DMS79 treated with DMSO at 0.1 percent for 48 hours (cell line): Measurements from ENCODE around the gene DYNC1LI2.
A peak's percentile ranks its signal among the peaks of the same experiment; 100 is the strongest.
"Not testable (repeated sequence)": the region's sequence is repeated elsewhere in the genome, so short reads cannot be mapped to it uniquely, and the experiment has no call there.

Experiments used
- DNase-seq: peaks from one replicate; lab custom pipeline; 2025; lab: John Stamatoyannopoulos, UW

Gene DYNC1LI2

DNA sequence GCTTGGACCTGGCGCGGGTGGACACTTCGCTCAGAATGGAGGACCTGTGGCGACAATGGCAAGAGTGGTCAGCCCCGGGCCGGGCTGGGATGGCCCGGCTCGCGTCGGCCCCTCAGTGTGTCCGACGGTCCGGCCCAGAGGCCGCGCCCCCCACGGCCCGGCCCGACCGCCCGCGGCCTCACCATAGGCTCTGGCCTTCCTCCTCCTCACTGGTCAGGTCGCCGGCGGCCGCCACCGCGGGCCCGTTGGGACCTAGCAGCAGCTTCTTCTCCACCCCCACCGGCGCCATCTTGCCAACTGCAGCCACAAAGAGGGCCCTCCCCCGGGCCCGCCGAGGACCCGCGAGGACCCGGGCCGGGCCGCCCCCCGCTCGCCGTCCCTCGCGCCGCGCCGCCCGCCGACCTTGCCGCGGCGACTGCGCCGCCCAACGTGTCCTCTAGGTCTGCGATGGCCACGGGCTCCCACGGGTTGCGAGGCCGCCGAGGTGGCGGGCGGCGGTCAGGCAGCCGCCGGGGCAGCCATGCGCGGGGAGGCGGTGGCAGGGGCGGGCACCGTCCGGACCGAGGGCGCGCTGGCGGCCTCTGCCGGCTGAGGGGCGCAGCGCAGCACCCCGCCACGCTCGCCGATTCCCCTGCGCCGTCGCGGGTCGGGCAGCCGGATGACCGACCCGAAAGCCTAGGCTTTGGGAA, at the start of gene DYNC1LI2:
DYNC1LI2 (minus strand) TSS at position 307 of the 689 bp plus-strand sequence; CDS start at position 289, 18 bp downstream.
- peak; percentile 44 for DNase-seq

DNA sequence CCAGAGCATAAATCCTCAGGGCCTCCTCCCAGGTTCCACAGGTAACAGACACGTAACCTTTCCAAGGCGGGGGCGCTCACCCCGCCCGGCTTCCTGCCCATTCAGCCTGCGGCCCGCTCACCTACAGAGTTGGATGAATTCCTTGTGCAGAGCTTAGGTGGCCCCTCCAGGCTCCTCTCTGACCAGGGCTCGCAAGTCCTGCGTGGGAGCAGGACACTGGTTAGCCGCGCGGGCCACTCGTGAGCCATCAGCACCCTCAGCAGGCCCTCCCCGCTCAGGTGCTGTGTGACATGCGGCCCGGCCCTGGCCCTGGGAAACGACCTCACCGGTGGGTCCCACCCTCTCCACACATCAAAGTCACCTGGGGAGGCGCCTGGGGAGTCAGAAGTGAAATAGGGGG, 49.4 kb upstream of the DYNC1LI2 start:
- DNase-seq: no peak

DNA sequence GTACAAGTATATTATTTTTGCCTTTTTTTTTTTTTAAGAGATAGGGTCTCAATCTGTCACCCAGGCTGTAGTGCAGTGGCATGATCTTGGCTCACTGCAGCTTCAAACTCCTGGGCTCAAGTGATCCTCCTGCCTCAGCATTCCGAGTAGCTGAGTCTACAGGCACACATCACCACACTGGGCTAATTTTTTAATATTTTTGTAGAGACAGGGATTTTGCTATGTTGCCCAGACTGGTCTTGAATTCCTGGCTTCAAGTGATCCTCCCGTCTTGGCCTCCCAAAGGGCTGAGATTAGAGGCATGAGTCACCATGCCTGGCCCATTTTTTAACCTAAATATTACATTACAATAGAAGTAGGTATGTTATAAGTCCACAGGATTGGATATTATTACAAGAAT, 46.8 kb upstream of the DYNC1LI2 start:
- no peak for DNase-seq

DNA sequence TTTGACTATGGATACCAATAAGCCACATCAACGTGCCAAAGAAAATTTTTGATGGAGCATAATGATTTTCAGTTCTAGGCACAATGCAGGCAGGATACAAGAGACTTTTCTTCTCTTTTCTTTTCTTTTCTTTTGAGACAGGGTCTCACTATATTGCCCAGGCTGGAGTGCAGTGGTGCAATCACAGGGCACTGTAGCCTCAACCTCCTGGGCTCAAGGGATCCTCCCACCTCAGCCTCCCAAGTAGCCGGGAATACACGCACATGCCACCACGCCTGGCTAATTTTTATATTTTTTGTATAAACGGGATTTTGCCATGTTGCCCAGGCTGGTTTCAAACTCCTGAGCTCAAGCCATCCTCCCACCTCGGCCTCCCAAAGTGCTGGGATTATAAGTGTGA, 42.6 kb upstream of the DYNC1LI2 start:
- not testable (repeated sequence) for DNase-seq

DNA sequence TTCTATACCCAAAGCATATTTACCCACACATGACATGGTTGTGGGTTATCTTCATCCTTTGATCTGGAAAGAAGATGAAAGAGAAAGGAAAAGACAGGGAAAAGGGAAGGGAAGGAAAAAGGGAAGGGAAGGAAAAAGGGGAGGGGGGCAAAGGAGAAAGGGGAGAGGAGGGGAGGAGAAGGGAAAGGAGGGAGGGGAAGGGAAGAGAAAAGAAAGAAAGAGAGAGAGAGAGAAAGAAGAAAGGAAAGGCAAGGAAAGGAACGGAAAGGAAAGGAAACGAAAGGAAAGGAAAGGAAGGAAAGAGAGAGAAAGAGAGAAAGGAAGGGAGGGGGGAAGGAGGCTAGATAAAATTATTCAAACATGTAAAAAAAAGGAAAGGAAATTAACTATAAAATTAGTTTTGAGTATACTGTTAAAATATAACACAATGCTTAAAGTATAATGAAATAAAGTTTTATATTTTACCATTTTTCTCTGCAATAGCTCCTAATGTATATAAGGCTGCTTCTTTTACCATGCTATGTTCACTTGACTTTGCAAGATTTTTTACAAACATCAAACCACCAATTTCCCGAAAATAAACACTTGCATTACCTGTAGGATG, 38.8 kb upstream of the DYNC1LI2 start:
- no peak for DNase-seq

DNA sequence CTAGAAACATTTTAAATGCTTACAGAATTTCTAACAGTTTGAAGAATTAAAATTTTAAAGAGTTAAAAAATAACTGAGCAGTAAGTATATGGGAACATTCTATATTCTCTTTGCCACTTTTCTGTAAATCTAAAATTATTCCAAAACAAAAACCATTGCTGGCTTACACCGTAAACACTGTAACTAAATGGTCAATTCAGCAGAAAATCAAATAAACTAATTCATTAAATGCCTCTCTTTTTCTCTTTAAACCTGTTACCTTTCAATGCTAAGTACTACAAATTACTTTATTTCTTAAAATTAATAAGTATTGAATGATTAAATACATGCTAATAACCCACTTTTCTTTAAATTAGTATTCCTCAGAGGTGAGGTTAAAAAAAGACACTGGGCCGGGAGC, 36.0 kb upstream of the DYNC1LI2 start:
- no peak for DNase-seq

DNA sequence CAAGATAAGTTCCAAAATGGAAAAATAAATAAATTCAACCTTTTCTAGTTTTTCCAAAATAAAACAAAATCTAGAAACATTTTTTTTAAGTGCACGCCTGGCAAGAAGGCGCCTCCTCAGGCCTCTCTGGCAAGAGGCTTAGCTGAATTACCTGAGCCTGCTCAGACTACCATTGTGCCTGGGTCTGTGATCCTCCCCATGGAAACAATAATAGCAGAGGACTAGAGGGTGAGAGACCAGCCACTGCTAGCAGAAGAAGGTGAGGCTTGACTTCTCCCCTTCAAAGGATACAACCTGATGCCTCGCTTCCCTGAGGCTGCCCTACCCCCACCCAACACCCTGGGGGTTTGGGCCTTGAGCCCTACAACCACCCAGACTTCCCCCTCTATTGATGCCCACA, 35.1 kb upstream of the DYNC1LI2 start:
- DNase-seq: no peak

DNA sequence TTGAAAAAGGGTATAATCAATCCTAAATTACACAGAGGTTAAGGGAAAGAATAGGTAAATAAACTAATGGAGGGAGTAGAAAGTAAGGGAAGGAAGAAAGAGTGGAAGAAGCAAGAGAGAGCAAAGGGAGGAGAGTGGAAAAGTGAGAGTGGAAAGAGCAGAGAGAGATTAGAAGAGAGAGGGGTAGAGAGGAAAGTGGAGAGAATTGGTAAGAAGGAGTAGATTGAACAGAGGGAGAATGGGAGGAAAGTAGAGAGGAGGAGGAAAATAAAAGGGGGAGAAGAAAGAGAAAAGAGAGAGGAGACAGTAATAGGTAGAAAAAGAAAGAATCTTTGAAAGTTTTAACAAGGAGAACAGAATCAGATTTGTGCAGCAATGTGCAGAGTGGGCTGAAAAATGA, 25.0 kb upstream of the DYNC1LI2 start:
- DNase-seq: no peak

DNA sequence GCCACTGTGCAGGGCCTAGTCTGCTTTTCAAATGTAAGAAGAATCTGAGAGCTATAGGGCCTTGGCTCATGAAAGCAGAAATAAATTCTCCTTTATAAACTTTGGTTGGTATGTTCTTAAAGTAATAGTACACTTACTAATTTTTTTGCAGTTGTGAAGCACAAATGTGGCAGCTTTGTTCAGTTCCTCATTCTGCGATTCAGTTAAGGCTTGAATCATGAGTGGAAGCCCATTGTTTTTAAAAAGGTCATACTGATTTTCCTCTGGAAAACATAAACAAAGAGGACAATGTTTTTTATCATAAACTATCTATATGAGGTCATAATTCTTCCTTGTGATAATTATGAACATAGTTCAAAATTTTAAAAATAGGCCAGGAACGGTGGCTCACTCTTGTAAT, 23.6 kb upstream of the DYNC1LI2 start:
- DNase-seq: no peak

DNA sequence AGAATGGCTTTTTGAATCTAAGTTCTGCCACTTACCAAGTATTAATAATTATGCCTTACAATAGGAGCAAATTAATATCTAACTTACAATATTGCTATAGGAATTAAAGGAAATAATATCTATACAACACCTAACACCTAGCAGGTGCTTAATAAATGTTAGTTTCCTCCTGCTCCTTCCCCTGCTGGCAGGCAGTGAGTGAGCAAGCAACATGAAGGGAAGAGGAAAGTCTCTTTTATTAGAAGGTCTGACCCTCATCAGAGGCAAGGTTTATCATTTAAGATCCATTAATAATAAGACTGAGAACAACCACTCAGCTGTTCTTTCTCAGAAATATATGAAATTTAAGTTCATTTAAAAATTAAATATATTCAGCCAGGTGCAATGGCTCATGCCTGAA, 6.7 kb upstream of the DYNC1LI2 start:
- DNase-seq: no peak

DNA sequence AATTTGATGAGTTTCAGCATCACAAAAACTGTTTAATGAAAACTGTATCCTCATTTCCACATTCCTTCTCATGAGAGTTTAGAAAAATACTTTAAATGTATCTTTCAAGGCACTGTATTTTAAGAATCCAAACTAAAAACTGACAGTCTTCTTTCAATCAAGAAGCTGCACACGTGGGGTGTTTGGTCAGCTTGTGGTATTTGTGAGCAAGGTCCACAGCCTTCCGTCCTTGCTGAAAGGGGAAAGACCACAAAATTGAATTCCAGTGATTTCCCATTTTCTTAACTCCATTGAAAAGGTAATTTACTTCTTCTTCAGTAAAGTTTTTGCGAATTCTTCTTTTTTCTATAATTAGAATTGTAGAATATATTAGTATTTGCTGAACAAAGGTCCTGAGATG, 3.4 kb upstream of the DYNC1LI2 start:
- DNase-seq: no peak

DNA sequence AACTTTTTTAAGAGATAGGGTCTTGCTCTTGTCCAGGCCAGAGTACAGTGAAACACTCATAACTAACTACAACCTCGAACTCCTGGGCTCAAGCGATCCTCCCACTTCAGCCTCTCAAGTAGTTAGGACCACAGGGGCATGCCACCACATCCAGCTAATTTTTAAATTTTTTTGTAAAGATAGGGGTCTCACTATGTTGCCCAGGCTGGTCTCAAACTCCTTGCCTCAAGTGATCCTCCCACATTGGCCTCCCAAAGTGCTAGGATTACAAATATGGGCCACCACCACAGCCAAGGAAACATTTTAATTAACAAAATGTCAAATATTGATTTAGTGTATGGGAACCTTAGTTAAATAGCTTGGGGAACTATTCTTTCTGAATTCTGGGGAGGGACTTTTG, 2.8 kb upstream of the DYNC1LI2 start:
- no peak for DNase-seq

DNA sequence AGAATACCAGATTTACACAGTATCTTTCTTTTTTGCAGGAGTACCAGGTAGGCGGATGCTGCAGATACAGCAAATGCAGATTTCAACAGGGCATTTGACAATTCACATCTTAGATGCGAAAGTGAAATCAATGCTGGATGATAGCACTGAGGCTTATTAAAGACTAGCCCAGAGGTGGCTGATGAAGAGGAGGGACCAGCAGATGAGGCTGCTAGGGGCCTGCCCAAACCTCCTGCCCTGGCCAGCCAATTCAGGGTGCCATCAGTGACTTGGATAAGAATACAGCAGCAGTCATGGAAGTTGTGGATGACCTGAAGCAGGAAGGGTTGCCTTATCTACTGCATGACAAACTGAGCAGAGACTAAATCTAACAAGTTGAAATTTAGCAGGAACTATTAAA, 1.5 kb upstream of the DYNC1LI2 start:
- DNase-seq: no peak

DNA sequence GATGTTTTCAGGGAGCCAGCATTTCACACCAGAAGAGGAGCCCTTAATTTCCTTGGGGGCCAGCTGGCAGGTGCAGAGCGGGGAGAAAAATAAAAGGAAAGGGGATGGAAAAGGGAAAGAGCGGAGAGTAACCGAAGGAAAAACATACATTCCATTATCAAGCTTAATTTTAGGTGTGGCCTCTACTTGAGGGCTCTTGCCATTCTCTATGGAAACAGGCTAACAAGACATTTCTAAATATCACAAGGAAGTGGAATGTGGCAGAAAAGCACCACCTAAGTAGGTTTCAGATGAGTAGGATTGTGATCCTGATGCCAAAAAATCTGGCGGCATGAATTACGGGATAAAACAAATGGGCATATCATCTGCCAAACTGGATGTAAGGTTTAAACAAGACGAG, 970 bp upstream of the DYNC1LI2 start:
- peak; percentile 38 for DNase-seq

DNA sequence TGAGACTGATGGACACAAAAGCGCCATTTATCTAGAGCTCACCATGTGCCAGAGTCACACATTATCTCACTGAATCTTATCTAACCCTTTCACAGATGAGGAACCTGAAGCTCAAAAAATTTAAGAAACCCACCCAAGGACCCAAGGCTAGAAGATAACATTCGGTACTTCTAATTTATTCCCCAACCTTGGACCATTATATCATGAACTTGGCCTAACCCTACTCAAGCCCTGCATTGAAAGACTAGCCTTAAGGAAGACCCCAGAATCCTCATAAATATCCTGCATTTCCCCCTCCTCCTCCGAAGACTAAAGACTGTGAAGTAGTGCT, 548 bp upstream of the DYNC1LI2 start:
- peak; percentile 38 for DNase-seq

DNA sequence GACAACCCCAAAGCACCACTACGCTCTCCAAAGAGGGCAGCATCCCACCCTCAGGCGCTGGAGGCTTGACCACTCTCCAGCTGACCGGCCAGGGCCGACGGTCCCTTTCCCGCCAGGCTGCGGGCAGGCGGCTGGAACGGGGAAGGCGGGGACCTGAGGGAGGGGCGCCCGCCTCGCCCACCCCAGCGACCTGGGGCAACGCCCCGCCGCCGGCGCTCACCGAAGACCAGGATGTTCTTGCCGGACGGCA, 431 bp downstream of the DYNC1LI2 start:
- DNase-seq: no peak

DNA sequence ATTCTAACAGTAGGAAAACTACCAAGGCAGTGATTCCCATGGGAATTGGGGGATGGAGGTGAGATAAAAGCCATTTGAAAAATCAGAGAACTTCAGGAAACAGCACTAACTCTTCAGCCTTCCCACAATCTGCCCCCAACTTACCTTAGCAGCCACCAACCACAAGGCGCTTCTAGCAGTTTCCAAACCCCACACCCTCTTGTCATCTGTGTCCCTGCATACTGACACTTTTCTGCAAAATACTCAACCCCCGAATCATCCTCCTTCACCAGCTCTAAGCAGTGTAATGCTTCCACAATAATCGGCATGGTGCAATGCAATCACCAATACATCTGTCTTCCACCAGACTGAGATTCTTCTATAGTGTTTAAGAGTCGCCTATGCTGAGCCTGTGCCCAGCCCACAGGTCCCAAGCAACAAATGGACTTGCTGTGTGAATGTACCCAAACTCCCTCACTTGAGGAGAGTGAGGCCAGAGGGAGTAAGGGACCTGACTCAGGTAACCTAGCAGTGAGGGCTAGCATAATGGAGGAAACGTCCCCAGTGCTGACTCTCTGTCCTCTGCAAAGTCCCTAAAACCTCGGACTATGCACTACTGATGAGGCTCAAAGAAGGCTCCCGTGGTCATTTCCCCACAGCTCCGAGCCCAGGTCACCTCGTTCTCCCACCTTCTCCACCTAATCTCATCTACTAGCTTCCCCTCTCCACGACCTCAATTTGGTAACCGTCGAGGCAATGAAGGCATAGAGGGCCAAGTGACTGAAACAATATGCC, 943 bp downstream of the DYNC1LI2 start:
- DNase-seq: no peak

DNA sequence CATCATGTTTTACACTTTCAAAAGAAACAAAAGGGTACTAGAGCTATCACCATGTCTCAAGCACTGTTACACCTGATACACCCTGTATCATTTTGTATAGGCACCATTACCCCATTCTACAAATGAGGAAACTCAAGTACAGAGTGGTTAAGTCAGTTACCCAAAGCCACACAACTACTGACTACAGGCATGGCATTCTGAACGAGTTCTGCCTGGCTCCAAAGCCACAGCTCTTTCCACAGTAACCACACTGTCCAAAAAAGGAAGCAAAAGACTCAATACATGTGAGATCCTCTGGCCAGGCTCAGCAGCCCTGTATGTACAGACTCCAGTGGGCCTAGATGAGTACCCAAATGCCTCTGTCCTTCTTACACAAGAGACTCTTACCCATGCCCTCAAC, 4.7 kb downstream of the DYNC1LI2 start:
- no peak for DNase-seq

DNA sequence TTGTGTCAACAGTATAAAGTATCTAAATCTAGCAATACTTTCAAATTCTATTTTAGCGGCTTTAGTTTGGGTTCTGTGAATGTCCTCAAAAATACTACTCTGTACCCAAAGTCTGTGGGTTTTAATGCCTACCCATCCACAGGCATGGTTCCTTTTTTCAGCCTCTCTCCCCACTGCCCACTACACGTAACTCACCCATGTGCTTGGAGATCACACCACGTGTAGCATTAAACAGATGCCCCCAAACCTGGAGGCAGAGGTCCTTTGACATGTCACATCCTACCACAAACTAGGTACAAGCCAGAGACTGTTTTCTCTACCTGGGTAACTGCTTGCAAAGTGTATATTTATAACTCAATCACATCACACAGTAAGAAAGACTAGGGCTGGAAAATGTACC, 5.4 kb downstream of the DYNC1LI2 start:
- no peak for DNase-seq

DNA sequence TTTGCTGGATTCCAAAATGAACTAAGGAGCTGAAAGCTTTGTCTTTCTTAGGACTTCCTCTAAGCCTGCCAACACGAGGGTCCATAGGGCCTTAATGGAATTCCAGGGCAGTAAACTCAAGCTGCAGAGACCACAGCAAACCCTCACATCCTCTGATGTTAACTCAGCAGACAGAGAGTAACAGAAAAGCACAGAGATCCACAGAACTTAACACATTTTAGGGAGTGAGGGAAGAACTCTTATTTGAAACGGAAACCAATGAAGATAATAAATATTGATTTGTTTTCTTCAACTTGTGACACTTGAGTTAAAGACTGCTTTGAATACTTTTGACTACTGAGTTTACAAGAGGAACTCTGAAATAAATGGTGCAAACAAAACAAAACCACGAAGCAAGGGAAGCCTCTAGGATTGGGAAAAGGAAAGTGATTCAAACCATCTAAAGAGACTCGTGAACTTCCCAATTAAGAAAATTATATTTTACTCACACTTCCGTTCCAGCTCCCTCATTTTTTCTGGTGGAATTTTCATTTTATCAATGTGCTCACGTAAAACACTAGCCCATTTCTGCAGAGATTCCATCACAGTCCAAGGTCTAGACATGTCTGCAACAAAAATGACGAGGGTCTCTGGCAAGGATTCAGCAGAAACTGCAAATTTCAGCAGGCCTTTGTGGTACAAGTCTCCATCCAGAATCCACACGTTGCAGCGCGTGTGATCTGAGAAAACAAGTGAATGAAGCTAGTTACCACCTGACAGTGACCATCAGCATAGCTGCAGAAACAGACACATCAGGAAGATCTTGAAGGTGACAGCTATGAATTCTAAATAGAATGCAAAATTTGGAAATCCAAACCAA, 9.2 kb downstream of the DYNC1LI2 start:
- no peak for DNase-seq

DNA sequence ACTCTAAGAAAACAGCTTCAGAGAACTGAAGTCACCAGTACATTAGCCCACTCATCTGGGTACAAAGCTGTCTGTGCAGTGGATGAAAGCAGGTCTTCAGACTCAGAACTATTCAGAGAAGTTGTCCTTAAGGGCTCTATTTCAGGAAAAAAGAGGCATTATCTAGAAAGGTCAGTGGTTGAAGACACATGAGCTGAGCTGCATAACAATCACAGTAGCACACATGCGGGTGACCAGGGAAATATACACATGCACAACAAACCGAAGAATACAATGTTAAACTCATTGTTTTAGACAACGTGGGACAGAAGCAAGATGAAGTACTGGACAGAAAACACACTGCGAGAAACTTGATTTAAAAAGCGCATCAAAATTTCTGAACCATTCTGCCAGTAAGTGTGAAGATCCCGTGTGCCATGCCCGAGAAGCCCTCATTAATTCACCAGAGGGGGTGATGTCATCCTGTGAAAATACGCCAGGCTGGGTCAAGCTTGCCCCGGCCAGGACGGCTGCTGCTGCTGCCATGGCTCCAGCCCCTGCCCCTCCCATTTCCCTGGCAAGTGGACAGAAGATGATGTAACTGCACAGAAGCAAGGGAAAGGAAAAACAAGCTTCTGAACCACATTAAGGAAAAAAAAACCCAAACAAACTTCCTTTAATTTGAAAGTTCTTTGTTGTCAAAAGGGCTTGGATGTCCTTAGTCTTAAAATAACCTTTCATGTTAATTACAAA, 10.1 kb downstream of the DYNC1LI2 start:
- no peak for DNase-seq

DNA sequence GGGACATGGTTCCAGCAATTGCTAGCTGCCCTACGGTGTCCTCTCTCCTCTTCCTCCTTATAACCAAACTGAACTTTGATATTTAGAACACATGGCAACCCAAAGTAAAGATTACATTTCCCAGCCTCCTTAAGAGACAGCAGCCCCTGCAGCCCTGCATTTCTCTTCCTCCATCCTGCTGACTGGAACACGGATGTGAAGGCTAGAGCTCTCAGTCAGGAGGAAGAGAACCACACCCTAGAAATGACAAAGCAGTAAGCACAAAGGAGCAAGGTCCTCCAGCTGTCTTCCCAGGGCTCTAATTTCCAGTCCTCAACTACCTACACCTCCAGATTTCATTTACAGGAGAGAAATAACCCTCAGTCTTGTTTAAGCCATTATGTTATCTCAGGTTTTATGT, 10.9 kb downstream of the DYNC1LI2 start:
- no peak for DNase-seq
